HL-60 (cell line): ENCODE results near the gene PER3.

ENCODE experiments used
- DNase-seq, 2 experiments: peaks; one replicate each; pipeline ENCODE4 v3.0.0-alpha.2; 2010 to 2020; ENCODE audit warnings: low read depth in 1 of 2, low spot score in 1 of 2
- H3K27ac ChIP-seq: fragments of 250-450 bp; sonication (Bioruptor Pico); replicated peaks from 2 replicates; pipeline ENCODE4 v1.5.1; 2020; ENCODE audit warnings: mild to moderate bottlenecking, moderate library complexity
- H3K27me3 ChIP-seq: fragments of 250-450 bp; sonication (Bioruptor Pico); 2 replicates; pipeline ENCODE4 v1.5.1; 2021; ENCODE audit warnings: mild to moderate bottlenecking, moderate library complexity; ENCODE audit not compliant: insufficient read depth, poor library complexity, severe bottlenecking
- H3K4me3 ChIP-seq: replicated peaks from 2 replicates; pipeline ENCODE4 v1.5.1; 2011; ENCODE audit warnings: mild to moderate bottlenecking, control low read depth, low read length; ENCODE audit not compliant: insufficient read depth
- GABPA ChIP-seq: IDR thresholded peaks from 2 replicates; pipeline ENCODE4 v1.6.1; 2012; ENCODE audit warnings: low read depth
- POLR2AphosphoS5 ChIP-seq: IDR thresholded peaks from 2 replicates; pipeline ENCODE4 v1.6.1; 2012; ENCODE audit warnings: low read depth
- REST ChIP-seq: IDR thresholded peaks from 2 replicates; pipeline ENCODE4 v1.6.1; 2012; ENCODE audit warnings: low read depth; ENCODE audit not compliant: insufficient replicate concordance
- SPI1 ChIP-seq: IDR thresholded peaks from 2 replicates; pipeline ENCODE4 v1.6.1; 2012; ENCODE audit warnings: low read depth, mild to moderate bottlenecking, borderline replicate concordance
- TF ChIP-seq, protein P1 (sequence below): IDR thresholded peaks from one replicate; pipeline ENCODE4 v1.5.1; 2011; ENCODE audit warnings: low read length, control low read depth, inconsistent platforms; ENCODE audit not compliant: insufficient read depth

Gene PER3

DNA sequence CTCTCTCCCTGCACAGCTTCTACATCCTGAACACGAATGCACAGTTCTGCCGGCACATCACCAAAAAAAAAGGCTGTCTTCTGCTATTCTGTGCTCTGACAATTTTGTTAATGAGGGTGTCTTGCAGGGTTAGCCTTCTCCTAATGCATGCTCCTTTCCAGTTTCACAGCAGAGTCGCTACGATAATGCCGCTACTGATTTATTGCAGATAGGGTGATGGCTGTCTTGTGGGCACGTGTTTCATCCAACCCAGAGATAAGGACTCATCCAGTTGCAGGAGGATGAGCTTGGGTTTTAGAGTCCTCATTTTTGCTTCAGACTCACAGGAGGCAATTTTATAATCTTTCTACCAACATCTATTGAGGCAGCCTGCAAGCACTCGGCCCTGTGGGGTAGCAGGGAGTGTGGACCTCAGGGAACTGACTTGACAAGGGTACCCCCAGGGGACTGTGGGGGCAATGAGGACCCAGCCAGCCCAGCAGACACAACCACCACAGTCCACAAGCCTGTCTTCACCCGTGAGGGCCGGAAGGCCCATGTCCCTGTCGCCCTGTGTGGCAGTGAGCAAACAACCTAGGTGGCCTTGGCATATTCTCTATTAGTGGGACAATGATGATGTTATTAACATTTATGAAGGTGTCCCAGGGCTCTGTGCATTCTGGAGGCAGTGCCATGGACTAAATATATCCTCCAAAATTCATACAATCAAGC, 84.1 kb downstream of the PER3 start:
- DNase-seq = no peak
- no peak for TF ChIP-seq POLR2AphosphoS5
- TF ChIP-seq, protein P1, sequence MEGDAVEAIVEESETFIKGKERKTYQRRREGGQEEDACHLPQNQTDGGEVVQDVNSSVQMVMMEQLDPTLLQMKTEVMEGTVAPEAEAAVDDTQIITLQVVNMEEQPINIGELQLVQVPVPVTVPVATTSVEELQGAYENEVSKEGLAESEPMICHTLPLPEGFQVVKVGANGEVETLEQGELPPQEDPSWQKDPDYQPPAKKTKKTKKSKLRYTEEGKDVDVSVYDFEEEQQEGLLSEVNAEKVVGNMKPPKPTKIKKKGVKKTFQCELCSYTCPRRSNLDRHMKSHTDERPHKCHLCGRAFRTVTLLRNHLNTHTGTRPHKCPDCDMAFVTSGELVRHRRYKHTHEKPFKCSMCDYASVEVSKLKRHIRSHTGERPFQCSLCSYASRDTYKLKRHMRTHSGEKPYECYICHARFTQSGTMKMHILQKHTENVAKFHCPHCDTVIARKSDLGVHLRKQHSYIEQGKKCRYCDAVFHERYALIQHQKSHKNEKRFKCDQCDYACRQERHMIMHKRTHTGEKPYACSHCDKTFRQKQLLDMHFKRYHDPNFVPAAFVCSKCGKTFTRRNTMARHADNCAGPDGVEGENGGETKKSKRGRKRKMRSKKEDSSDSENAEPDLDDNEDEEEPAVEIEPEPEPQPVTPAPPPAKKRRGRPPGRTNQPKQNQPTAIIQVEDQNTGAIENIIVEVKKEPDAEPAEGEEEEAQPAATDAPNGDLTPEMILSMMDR = no peak
- no peak for TF ChIP-seq REST
- no peak for TF ChIP-seq SPI1
- no peak for TF ChIP-seq GABPA
- H3K4me3 ChIP-seq = no peak overlapping the region
- H3K27me3 ChIP-seq = no peaks in the 10 kb centered on the region
- H3K27ac ChIP-seq = no peak overlapping the region

GRCh38 chr1:7869136-7869920, 85.2 kb downstream of the PER3 start:
- TF ChIP-seq GABPA (no peak), REST (no peak), SPI1 (no peak), POLR2AphosphoS5 (no peak)
- TF ChIP-seq, protein P1 = no peak
- no peak for DNase-seq
- Histone ChIP-seq H3K27me3 (no peaks in the 10 kb centered on the region), H3K4me3 (no peak overlapping the region), H3K27ac (no peak overlapping the region)

- TF ChIP-seq SPI1 (no peak), POLR2AphosphoS5 (no peak)
- no peaks in the 10 kb centered on the region for H3K27me3 ChIP-seq
- no peak for DNase-seq
- no peak overlapping the region for H3K27ac ChIP-seq
- H3K4me3 ChIP-seq = no peak overlapping the region
Measured at GRCh38 chr1:7871136-7871535, 87.0 kb downstream of the PER3 start.
